K562 (cell line): Measurements from ENCODE around the gene ATP5PO. TPM values are rescaled to one million over a fixed set of nuclear protein-coding genes. Genes with fewer than 3 reads are reported as not detected.

Experiments used
- CBFA2T3 ChIP-seq: fragments of 450-650 bp; IDR thresholded peaks from 2 replicates; pipeline ENCODE4 v1.6.1; 2017
- CUX1 ChIP-seq: fragments of 200-800 bp; sonication (Bioruptor generic); IDR thresholded peaks from 2 replicates; pipeline ENCODE4 v1.6.1; 2016; ENCODE audit warnings: missing genetic modification characterization, missing compliant biosample characterization
- GMEB1 ChIP-seq: fragments of 250-450 bp; sonication (Bioruptor Pico); IDR thresholded peaks from 2 replicates; pipeline ENCODE4 v1.4.0; 2020; ENCODE audit warnings: mild to moderate bottlenecking
- HNRNPK ChIP-seq: fragments of 200-400 bp; formaldehyde crosslinking; IDR thresholded peaks from one replicate; pipeline ENCODE4 v1.6.1; 2018; ENCODE audit warnings: mild to moderate bottlenecking, low read depth, low read length; ENCODE audit not compliant: poor library complexity, severe bottlenecking
- PREB ChIP-seq: sonication (generic); formaldehyde crosslinking; IDR thresholded peaks from 2 replicates; pipeline ENCODE4 v1.8.1; 2023; ENCODE audit warnings: mild to moderate bottlenecking, missing genetic modification reagents
- THRAP3 ChIP-seq: fragments of 450-650 bp; IDR thresholded peaks from 2 replicates; pipeline ENCODE4 v1.6.1; 2016; ENCODE audit warnings: mild to moderate bottlenecking, inconsistent platforms, borderline replicate concordance
- USF2 ChIP-seq: sonication (generic); formaldehyde crosslinking; IDR thresholded peaks from 2 replicates; pipeline ENCODE4 v1.5.0; 2020; ENCODE audit warnings: missing genetic modification reagents
- ZBTB5 ChIP-seq: fragments of 450-650 bp; IDR thresholded peaks from 2 replicates; pipeline ENCODE4 v1.6.1; 2017; ENCODE audit warnings: antibody characterized with exemption
- polyA plus RNA-seq, 8 experiments: library from polyadenylated mRNA; depleted of rRNA in 4 of 8; stranded (reverse) in 5 of 8; unstranded in 3 of 8; fragments of >200 nt; fragmentation: Nextera tagmentation in 2 of 8; fragmentation: Illumina TruSeq in 1 of 8; extraction: Ambion mirVana in 2 of 8; extraction: Trizol in 1 of 8; gene quantifications; 2 replicates each; pipeline versions ENCODE4 v1.2.1 to v1.2.3, GENCODE V29; 2011 to 2014; ENCODE audit warnings: inconsistent platforms in 1 of 8, missing spikeins in 1 of 8
- total RNA-seq, 7 experiments: library from RNA; depleted of rRNA in 6 of 7; stranded (reverse); fragments of >200 nt in 6 of 7; fragmentation: Illumina TruSeq in 2 of 7; extraction: Trizol in 2 of 7; gene quantifications; 2 replicates each; pipeline versions ENCODE4 v1.2.1 to v1.2.3, GENCODE V29; 2011 to 2021; ENCODE audit warnings: low replicate concordance in 1 of 7

The ATP5PO gene
- total and polyA plus RNA-seq, 9 of the 15 experiments (the other 6 are each of a cell fraction or from before 2014, with no cell fraction given), result 367 to 2,722 (median 808) TPM

GRCh38 chr21:33939226-33939625 is 23.6 kb upstream of the ATP5PO start (continued):
- TF ChIP-seq PREB (CRISPR knock-in tag), result no peak
- TF ChIP-seq CUX1 (CRISPR knock-in tag), result no peak
- TF ChIP-seq ZBTB5, result no peak
- no peak for TF ChIP-seq USF2 (CRISPR knock-in tag)
- TF ChIP-seq GMEB1 (CRISPR knock-in tag), result no peak
- no peak for TF ChIP-seq HNRNPK
- no peak for TF ChIP-seq THRAP3
- no peak for TF ChIP-seq CBFA2T3
